A549 treated with ZK216348 at 1 μM for 4 hours (cell line): Measurements from ENCODE around the gene C11orf71. TPM values are rescaled to one million over a fixed set of nuclear protein-coding genes. Genes with fewer than 3 reads are reported as not detected.

Source experiments
- total RNA-seq: library from RNA; stranded (reverse); fragments of 200-300 nt; extraction: Qiagen RNA extraction; gene quantifications from 5 replicates; pipeline ENCODE4 v1.2.3, GENCODE V29; 2022; ENCODE audit warnings: low read depth

The C11orf71 gene
- total RNA-seq = 2.8 to 4.7 TPM (median 4.2 TPM) in 5 replicates

GRCh38 chr11:114400216-114400914 is at the start of gene C11orf71, which contains the start of gene RBM7:
Gene C11orf71 (minus strand): TSS chr11:114400511. CDS start chr11:114400331, 180 bp downstream.
Gene RBM7 (plus strand): TSS chr11:114400666. CDS start chr11:114400672, 6 bp downstream.

GRCh38 chr11:114439229-114440120 is 39.2 kb upstream of the C11orf71 start, which contains the start of gene REXO2:
Gene REXO2 (plus strand): TSS chr11:114439467. CDS start chr11:114439529, 62 bp downstream.

Other genes with a start within 250 kb of the C11orf71 start
- 269 to 383 TPM (median 352 TPM) in 5 replicates for gene NNMT, start 104.1 kb downstream of the C11orf71 start, total RNA-seq
- gene RBM7, start 155 bp upstream of the C11orf71 start, total RNA-seq = 23.8 to 38.5 TPM (median 26.5 TPM) in 5 replicates
- 96.2 to 112 TPM (median 107 TPM) in 5 replicates for gene REXO2, start 39.0 kb upstream of the C11orf71 start, total RNA-seq
- gene NXPE1, start 159.4 kb upstream of the C11orf71 start, total RNA-seq = not detected in 5 replicates
- gene NXPE4, start 195.3 kb upstream of the C11orf71 start, total RNA-seq = not detected in 5 replicates